AG08395 (cell line): ENCODE data around the gene TXNDC5.
A peak's percentile ranks its signal among the peaks of the same experiment; 100 is the strongest.

Experiments used
- DNase-seq: peaks from one replicate; pipeline ENCODE4 v3.0.0; 2012; ENCODE audit warnings: mixed read lengths, low spot score

TXNDC5 gene

DNA sequence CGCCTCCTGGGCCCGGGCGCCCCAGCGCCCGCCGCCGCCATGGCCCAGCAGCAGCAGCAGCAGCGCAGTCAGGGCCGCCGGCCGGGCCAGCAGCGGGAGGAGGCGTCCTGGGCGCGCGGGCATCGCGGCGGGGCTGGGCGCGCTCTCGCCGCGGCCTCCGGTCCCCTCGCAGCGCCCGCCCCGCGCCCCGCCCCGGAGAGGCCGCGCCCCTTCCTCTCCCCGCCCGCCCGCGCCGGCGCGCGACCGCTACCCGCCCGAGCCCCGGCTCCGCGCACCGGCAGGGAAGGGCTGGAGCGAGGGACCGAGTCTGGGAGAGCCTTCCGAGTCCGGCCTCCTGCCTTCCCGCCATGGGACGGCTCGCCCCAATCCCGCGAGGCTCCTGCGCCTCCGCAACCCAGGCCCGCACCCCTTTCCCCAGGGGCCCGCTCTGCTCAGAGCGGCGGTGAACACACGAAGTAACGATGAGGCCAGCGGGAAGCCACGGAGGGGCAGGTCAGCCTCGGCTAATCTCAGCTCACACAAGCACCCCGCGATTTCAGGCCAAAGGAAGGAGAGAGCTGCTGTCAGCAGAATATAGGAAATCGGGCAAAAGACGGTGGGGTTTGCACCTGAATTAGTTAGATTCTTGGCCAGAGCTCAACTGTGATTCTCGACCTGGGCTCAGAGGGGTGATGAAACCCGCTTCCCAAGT is at the start of gene TXNDC5:
Gene TXNDC5 (minus strand): TSS at position 135 of the 691 bp plus-strand sequence. CDS start 12 bp downstream, at position 123.
- DNase-seq: peak; percentile 92

DNA sequence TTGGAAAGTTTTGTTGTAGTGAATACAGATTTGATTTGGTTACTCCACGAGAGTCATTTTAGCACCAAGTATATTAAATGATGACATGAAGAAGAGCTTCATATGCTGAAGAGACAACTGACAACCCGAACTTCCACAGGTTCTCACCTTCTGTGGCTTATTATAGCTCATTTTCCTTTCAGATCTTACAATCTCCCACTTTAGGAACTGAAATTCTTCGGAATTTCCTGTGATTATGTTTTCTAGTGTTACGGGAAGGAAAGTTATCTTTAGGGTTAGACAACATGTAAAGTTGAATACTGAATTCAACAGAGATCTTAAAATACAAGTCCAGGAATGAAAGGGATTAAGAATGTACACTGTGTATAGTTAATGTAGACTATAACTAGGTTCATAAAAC is 49.6 kb upstream of the TXNDC5 start:
- DNase-seq: no peak

DNA sequence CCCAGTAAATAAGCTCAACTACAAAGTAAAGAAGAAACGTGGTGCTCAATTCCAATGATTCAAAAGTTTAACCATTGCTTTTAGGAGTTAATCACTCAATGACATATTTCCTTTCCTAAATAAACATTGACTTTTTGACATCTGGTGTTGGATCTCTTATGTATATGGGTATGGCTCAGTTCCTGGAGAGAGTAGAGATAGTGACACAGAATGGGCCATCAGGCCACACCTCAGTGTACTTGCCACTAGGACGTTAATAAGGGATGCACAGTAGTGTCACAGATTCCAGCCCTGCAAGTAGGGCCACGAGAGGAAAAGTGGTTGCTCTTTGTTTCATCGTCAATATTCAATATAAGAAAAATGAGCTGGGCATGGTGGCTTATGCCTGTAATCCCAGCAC is 48.9 kb upstream of the TXNDC5 start:
- no peak for DNase-seq

DNA sequence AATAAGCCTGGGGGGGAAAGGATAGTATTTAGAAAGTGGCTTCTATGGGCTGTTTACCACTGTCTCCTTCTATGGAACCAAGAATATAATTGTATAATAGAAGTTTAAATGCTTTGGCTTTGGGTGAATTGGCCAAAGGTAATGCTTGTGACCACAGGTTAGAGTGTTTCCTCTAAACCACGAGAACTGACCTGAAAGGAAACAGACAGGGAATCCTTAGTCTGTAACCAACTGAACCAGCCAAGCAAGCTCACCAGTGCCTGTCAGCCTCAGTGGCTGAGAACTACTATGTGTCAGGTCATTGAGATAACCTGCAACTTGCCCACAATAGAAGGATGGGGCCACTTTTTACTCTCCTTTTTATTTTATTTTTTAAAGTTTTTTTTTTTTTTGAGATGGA is 47.9 kb upstream of the TXNDC5 start:
- no peak for DNase-seq

DNA sequence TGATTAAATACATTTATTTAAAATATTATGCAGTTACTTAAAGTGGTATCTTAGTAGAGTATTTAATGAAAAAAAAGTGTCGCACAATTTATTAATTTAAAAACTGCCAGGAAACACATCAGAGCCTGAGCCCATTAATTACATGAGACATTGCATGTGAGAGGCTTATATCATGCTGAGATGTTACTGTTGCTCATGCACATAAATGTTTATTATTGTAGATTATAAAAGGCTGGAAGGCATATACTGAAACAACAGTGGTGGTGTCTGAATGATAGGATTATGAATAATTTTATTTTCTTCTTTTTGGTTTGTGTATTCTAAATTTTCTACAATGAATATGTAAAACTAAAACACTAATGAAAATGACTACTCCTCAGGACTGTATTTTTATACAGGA is 45.7 kb upstream of the TXNDC5 start:
- DNase-seq: no peak

DNA sequence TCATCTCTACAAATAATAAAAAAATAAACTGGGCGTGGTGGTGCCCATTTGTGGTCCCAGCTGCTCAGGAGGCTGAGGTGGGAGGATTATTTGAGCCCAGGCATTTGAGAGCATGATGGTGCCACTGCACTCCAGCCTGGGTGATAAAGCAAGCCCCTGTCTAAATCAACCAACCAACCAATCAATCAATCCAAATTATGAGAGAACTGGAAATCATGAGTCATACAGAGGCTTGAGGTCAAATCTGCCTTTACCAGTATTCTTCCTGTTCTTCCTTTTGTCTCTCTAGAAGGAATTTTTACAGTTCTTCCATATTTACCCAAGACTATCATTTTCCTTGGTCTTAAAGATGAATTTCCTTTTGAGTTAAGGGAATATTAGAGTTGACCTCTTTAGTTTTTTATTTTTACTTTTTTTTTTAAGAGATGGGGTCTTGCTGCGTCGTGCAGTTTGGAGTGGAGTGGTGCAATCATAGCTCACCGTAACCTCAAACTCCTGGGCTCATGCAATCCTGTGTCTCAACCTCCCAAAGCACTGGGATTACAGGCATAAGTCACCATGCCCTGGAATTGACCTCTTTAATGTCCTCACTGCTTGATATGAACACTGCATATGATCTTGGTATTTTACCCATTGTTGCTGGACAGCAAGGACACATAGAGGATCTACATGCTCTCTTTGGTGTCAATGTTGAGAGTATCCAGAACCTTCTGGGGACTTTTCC is 44.1 kb upstream of the TXNDC5 start:
- no peak for DNase-seq

DNA sequence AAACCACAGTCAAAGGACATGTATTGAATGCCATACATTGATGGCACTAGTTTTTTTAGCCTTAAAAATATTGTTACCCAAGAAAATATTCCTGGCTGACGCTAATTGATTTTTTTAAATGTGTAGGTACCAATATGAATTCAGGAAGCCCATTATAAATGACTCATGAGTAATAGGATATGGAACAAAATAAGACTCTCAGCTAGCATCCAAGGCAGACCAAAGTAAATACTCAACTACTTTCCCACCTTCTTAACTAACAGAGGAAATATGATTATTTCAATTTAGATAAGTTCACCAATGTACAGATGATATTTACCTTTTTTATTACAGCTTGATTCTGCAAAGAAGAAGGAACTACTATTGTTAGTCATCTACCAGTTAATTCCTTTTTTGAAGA is 43.2 kb upstream of the TXNDC5 start:
- DNase-seq: no peak

DNA sequence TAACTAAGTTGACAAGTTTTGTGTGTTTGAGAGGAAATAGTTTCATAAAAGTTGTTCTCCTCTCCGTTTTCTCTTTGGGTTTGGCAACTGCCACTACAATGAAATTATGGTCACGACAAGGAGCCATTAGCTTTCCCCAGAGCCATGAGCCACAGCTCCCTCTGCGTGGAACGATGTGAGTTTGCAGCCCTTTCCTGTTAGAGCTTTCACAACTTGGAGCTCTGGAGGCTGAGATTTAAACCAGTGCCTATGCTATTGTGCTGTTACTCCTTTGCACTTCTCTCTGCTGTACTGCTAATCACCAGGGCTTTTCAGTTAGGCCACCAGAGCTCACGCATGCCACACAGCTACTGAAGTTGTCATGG is 29.3 kb upstream of the TXNDC5 start:
- DNase-seq: peak; percentile 58

DNA sequence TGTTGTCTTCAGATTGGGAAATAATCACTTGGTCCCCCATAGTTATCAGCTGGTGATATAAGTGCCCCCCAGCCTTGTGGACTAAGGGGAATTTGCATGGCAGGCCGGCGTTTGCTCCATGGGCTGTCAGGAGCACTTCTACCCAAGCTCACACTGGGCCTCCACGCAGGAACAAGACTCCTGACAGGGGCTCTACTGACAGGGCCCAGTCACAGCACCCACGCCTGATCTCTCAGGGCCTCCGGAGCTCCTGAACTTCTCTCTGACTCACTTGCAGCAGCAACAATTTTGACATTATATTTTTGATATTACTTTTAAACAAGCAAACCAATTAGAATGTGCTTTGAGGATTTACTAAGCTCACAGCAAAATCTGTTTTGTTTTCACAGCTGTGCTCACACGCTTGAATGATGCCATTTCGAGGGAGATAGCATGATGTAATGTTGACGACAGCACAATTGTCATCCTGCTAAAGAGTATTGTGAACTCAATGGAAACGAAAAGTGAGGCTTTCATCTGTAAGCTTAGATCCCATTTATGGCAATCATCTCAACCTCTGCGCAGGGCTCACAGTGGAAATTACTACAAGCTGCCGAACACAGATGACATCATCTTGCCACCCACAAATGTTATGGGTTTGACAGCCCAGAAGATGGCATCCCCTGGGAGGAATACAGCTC is 28.7 kb upstream of the TXNDC5 start:
- DNase-seq: peak; percentile 40

DNA sequence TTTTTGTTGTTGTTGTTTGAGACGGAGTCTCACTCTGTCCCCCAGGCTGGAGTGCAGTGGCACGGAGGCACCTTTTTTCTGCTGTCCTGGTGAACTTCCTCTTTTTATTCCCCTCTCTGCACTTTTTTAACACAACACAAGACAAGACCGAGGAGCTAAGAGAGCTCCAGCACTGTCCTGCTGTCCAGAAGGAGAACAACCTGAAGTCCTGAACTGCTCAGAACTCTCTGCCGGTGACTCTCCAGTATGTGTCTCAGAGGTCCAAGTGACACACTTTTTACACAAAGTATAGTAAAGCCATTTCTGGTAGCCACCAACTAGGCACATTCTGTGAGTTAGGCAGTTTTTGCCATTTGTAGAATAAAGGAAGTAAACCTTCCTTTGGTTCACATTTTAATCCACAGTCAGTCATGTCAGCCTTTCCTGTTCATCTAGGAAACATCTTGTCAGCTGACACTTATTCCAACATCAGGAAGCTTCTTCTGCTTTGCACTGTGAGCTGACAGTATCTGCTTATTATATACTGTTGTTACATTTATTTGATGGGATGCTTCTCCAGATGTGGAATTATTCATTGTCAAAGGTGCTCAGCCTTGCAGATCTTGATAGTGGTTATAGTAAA is 28.1 kb upstream of the TXNDC5 start:
- no peak for DNase-seq

DNA sequence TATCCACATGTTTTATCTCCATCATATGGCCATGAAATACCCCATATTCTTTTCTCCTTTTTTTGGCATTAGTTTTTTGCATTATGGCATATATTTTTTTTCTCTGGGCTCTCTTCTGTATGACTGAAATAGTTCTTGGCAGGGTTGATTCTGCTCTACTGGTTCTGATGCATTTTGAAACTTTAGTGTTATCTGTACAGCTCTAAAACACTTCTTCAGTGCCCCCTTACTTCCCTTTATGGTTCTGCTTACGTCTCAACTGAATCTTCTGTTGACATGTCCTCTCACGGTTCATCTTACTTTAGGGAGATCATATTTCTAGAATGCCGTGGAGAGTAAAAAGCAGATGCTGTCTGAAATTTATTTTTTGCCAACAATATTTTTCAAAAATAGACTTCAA is 23.2 kb upstream of the TXNDC5 start:
- no peak for DNase-seq

DNA sequence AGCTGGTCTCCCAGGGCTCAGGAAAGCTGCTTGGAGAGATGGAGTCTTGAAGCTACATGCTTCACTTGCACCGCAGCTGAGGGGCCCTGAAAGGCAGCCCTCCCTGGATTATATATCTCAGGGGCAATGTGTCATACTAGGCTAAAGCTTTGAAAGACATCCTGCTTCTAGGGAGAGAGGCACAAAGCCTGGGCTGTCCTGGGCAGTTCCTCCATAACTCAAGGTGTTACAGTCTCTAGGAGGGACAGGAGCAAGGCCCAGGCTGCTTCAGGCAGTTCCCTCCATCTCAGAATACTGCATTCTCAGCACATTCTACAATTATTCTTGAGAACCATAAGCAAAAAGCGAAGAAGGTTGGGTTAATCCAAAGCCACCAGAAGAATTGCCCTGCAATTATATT is 22.0 kb upstream of the TXNDC5 start:
- DNase-seq: no peak

DNA sequence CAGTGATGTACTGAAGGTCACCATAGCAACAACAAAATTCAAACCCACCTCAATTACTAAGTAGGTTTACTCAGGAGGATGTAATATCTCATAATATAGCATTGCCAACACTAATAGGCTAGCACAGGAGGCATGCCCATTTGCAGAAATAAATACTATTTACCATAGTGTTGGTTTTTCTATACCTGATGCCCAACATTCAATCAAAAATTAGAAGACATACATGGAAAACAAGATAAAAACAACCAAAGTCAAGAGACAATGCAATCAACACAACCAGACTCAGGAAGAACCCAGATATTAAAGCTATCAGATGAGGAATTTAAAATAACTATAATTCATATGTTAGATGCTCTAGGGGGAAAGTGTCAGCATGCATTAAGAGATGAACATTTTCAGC is 14.3 kb upstream of the TXNDC5 start:
- DNase-seq: no peak

DNA sequence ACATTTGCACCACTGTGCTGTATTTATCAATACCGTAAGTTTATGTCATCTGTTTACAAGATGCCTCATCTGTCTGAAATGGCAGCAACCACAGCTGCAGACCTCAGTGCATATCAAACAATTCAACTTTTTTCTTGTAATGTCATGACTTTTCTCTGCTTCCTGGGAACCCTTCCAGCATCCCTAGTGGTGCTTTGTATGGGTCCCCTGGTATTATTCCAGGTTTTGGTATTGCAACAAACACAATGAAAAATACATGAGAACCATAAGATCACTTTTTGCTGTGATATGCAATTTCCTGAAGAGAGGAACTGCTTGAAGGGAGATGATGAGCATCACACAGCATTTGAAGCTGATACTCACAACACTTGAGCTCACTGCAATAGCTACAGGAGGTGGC is 12.0 kb upstream of the TXNDC5 start:
- no peak for DNase-seq

DNA sequence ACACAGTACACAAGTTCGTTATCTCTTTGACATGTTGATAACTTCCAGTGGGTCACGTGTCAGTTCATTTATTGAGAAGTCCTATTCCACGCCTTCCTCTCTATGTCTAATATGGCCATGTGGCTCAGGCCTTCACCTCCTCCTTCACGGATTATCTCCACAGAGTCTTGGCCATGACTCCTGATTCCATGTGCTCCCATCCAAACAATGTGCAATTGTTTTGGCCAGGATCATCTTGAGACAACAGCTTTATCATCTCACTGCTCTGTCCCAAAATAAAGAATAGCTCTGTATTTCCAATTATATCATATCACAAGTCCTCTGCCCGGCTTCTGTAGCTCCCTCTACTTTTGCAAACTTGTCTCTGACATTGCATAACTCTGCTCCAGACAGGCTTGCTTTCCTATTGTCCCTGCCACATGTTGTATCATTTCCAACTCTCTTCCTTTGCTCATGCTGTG is 11.1 kb upstream of the TXNDC5 start:
- no peak for DNase-seq

DNA sequence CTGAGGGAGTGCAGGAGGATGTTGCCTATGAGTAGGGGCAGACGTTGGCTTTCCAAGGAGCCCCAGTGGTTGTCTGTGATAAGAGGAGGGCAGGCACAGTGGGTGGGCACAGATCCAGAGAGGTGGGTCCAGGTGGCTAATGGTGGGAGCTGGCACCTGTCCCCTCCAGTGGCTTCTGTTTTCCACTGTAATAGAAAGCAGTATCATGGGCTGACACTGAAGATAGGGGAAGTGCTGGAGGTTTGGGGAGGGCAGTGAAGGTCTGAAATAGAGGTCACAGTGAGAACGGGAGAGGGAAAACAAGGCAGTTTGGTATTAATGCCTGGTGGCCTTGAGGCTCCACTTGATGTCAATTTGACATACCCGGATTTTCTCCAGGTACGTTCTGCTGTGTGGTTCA is 10.5 kb upstream of the TXNDC5 start:
- no peak for DNase-seq

DNA sequence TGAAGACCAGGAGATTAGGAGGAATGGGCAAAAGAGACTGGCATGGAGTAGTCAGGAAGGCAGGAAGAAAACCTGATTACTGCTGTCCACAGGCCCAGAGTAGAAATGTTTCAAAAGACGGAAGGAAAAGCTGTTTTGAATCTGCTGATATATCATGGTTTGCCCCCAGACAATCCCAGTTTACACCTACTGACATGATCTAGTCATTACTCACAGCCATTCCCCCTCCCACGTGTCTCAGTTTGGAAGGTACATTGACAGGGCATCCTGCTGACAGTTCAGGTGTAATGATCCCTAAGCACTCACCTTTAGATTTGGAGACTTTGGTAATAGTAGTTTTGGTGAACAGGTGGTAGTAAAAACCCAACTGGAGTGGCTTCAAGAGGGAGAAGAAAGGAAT is 9.8 kb upstream of the TXNDC5 start:
- no peak for DNase-seq

DNA sequence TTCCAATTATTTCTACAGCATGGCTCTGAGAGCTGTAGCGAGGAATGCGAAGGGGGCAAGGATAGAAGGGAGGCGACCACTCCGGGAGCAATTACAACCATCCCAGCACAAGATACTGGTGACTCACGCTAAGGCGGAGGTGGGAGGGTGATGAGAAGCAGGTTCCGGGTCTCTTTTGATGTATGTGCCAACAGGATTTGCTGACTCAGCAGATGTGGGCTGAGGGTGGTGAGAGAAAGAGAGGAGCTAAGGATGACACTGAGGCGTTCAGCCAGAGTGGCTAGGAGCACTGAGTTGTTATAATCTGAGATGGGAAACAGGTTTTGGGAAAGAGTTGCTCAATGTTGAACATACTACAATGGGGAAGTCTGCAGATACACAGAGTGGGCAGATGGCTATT is 9.3 kb upstream of the TXNDC5 start:
- DNase-seq: peak; percentile 33

DNA sequence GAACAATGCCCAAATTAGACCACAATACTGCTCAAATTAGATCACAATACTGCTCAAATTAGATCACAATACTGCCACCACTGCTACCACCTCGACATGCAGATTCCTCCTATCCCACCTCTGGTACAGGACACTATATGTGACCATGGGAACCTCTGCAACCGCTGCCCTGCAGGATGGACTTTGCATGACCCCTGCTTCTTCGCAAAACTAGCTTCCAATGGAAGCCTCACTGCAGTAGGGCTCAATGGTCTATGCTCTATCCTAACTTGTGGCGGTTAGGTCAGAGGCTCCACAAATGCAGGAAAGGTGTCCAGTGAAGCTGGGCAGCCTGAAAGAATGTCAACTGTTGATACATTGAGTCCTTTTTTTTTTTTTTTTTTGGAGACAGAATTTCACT is 7.8 kb upstream of the TXNDC5 start:
- no peak for DNase-seq

DNA sequence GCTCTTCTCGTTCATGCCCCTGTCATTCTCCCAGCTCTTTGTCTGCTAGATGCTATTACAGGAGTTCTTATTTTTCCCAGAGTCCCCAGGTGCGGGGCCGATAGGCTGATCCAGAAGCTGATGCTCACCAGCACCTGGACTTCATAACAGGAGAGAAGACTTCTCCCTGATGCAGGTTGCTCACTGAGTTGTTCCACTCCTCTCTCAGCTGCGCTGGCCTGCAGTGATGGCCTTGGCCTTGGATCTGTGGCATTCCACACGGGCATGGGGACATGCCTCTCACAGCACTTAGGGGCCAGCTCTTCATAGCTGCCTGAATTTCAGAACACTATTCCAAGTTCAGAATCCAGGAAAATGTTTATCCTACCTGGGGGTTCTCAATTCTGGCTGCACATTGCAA is 7.1 kb upstream of the TXNDC5 start:
- DNase-seq: no peak

DNA sequence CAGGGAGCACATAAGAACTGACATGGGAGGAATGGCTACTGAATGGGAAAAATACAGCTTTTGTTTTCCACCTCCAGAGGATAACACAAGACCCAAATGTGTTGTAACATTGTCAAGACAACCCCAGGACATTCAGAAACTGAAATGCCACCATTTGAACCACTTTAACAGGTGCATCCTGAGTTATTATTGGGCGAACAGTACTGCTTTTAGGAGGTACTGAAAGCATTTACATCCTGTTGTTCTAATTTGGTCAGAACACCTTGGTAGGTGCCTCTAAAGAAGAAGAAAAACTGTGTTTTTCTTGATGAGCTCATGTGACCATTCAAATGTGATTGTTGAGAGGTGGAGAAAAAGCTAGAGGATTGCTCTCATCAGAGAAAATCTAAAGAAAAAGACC is 6.4 kb upstream of the TXNDC5 start:
- no peak for DNase-seq

DNA sequence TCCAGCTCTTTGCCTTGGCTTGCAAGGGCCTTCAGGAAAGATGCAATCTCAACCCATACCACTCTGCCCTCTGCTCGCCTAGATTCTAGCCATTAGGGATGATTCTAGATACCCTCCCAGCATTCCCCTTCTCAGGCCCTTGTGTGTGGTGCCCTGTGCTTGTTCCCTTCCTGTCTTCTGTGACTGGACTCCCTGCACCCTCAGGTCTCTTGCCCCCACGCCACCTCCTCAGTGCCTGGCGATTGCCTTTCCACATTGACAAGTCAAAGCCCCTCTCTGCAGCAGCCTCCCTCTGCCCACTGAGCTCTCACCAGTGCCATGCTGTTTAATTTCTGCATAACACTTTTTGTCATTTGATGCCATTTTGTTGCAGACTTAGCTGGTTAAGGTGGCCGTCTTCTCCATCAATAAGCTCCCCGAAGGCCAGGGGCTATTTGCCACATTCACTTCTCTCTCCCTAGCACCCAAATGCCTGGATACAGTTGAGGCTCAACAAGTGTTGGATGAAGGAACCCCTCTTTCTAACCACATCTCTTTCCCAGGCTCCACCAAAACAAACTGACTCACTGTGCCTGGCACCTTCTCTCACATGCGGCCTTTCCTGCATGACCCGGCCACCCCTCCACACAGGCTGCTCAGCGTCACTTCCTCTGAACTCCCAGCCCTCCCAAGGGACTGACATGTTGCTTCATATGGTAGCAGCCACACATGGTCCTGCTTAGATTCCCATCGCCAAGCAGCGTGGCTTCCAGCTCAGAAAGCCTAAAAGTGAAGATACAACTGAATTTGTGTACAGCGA is 4.6 kb upstream of the TXNDC5 start:
- DNase-seq: peak; percentile 94
